Activated CD4-positive, alpha-beta memory T cell treated with anti-CD3 and anti-CD28 coated beads for 36 hours (primary cell): Measurements from ENCODE around the gene TGFB1I1. TPM values are rescaled to one million over a fixed set of nuclear protein-coding genes. Genes with fewer than 3 reads are reported as not detected.
"Not testable (repeated sequence)": the region's sequence is repeated elsewhere in the genome, so short reads cannot be mapped to it uniquely, and the experiment has no call there.

Experiments used
- CTCF ChIA-PET: fragments of 350-600 bp; sonication (Branson Sonifier 250); formaldehyde crosslinking; loops from one replicate; lab custom pipeline; 2021; ENCODE audit warnings: antibody characterized with exemption, inconsistent platforms; lab: Charles Lee
- POLR2A ChIA-PET: fragments of 350-600 bp; sonication (Branson Sonifier 250); formaldehyde crosslinking; loops from one replicate; lab custom pipeline; 2021; ENCODE audit warnings: antibody characterized with exemption; lab: Charles Lee
- DNase-seq: peaks from one replicate; pipeline ENCODE4 v3.0.0-alpha.2; 2020
- H3K27ac Mint-ChIP-seq: one replicate; pipeline ENCODE4 v1.8.0; 2021; ENCODE audit warnings: mixed read lengths
- H3K27me3 Mint-ChIP-seq: one replicate; pipeline ENCODE4 v1.8.0; 2021; ENCODE audit warnings: mixed read lengths
- H3K36me3 Mint-ChIP-seq: one replicate; pipeline ENCODE4 v1.8.0; 2021; ENCODE audit warnings: mixed read lengths
- H3K4me1 Mint-ChIP-seq: one replicate; pipeline ENCODE4 v1.8.0; 2021; ENCODE audit warnings: low read depth, mixed read lengths
- H3K4me3 Mint-ChIP-seq: one replicate; pipeline ENCODE4 v1.8.0; 2021; ENCODE audit warnings: mild to moderate bottlenecking, mixed read lengths
- H3K9me3 Mint-ChIP-seq: one replicate; pipeline ENCODE4 v1.8.0; 2021; ENCODE audit warnings: mixed read lengths
- intact Hi-C: fragments of 100-400 bp; cut with micrococcal nuclease; formaldehyde crosslinking; loops from one replicate; pipeline ENCODE4 v1.15.1; 2023
- total RNA-seq, 2 experiments: library from RNA; stranded (reverse); gene quantifications; one replicate each; pipeline ENCODE4 v1.2.3, GENCODE V29; 2021

Gene TGFB1I1
- total RNA-seq, 2 experiments from 2014 or later = 0.80 to 1.1 TPM

- peak within 1 kb of the TSS; percentile 93 for H3K4me3 Mint-ChIP-seq
- no peaks in the 10 kb centered on the region for H3K27me3 Mint-ChIP-seq
- H3K27ac Mint-ChIP-seq = peak within 1 kb of the TSS; percentile 94
- peak; percentile 92 for DNase-seq
- POLR2A ChIA-PET = interaction anchor here (0.7 to 2.3 kb wide), 8 partner anchors 18 to 369 kb away, joined by 3 to 11 read pairs (median 4); partner anchors contain the start of genes FUS and ZNF267
- CTCF ChIA-PET = interaction anchor here (1.2 to 2.8 kb wide), 3 partner anchors 49 to 361 kb away, joined by 3 to 19 read pairs (median 3); partner anchors contain the start of gene ARMC5
- H3K4me1 Mint-ChIP-seq = peaks cover 44% of the 10 kb centered on the region
- H3K9me3 Mint-ChIP-seq = no peaks in the 10 kb centered on the region
- intact Hi-C loops = loop anchor here (1.0 to 2.0 kb wide), 2 partner anchors 31 to 48 kb away; no protein-coding TSS in a partner anchor
- peaks cover 12% of the 10 kb centered on the region for H3K36me3 Mint-ChIP-seq
Observed at GRCh38 chr16:31507929-31508705, 36.2 kb downstream of the TGFB1I1 start, which contains the start of gene RUSF1. Gene RUSF1 (minus strand): TSS chr16:31508391. CDS start chr16:31508373, 18 bp downstream.

- CTCF ChIA-PET = interaction anchor here (1.2 to 2.8 kb wide), 3 partner anchors 49 to 360 kb away, joined by 3 to 19 read pairs (median 3); partner anchors contain the start of gene ARMC5
- DNase-seq = no peak
- POLR2A ChIA-PET = interaction anchor here (0.7 to 2.3 kb wide), 7 partner anchors 19 to 369 kb away, joined by 3 to 11 read pairs (median 5); partner anchors contain the start of genes FUS and ZNF267
- Mint-ChIP-seq H3K4me3 (peak overlapping the region; percentile 93), H3K27me3 (no peaks in the 10 kb centered on the region), H3K27ac (peak overlapping the region; percentile 94), H3K4me1 (peaks cover 44% of the 10 kb centered on the region), H3K36me3 (peaks cover 12% of the 10 kb centered on the region), H3K9me3 (no peaks in the 10 kb centered on the region)
- intact Hi-C loops = loop anchor here (1.0 to 2.0 kb wide), 2 partner anchors 32 to 48 kb away; no protein-coding TSS in a partner anchor
Observed at GRCh38 chr16:31508706-31509195, 36.8 kb downstream of the TGFB1I1 start.

- H3K4me1 Mint-ChIP-seq = peaks cover 15% of the 10 kb centered on the region
- peaks cover 12% of the 10 kb centered on the region for H3K9me3 Mint-ChIP-seq
- POLR2A ChIA-PET = no interaction called here
- DNase-seq = no peak
- no peak overlapping the region for H3K27ac Mint-ChIP-seq
- CTCF ChIA-PET = no interaction called here
- intact Hi-C loops = no loop called here
- H3K36me3 Mint-ChIP-seq = peaks cover 6% of the 10 kb centered on the region
- no peak overlapping the region for H3K4me3 Mint-ChIP-seq
- H3K27me3 Mint-ChIP-seq = peaks cover 2% of the 10 kb centered on the region
Observed at GRCh38 chr16:31513126-31513525, 41.2 kb downstream of the TGFB1I1 start.

- peaks cover 12% of the 10 kb centered on the region for H3K9me3 Mint-ChIP-seq
- no peak for DNase-seq
- peaks cover under 1% of the 10 kb centered on the region for H3K36me3 Mint-ChIP-seq
- ChIA-PET CTCF (no interaction called here), POLR2A (no interaction called here)
- no peak overlapping the region for H3K27ac Mint-ChIP-seq
- H3K4me1 Mint-ChIP-seq = peaks cover 14% of the 10 kb centered on the region
- H3K27me3 Mint-ChIP-seq = peaks cover 2% of the 10 kb centered on the region
- intact Hi-C loops = no loop called here
- no peak overlapping the region for H3K4me3 Mint-ChIP-seq
Observed at GRCh38 chr16:31513884-31514283, 41.9 kb downstream of the TGFB1I1 start.

GRCh38 chr16:31517800-31518402 lies 45.9 kb downstream of the TGFB1I1 start:
- no peak overlapping the region for H3K4me3 Mint-ChIP-seq
- no peak overlapping the region for H3K27ac Mint-ChIP-seq
- POLR2A ChIA-PET = no interaction called here
- no peaks in the 10 kb centered on the region for H3K36me3 Mint-ChIP-seq
- no peaks in the 10 kb centered on the region for H3K4me1 Mint-ChIP-seq
- no peak for DNase-seq
- H3K27me3 Mint-ChIP-seq = peaks cover 2% of the 10 kb centered on the region
- CTCF ChIA-PET = no interaction called here
- peaks cover 12% of the 10 kb centered on the region for H3K9me3 Mint-ChIP-seq
- intact Hi-C loops = no loop called here

GRCh38 chr16:31519759-31520431 lies 47.9 kb downstream of the TGFB1I1 start:
- ChIA-PET POLR2A (no interaction called here), CTCF (no interaction called here)
- no peaks in the 10 kb centered on the region for H3K4me1 Mint-ChIP-seq
- peaks cover 2% of the 10 kb centered on the region for H3K27me3 Mint-ChIP-seq
- no peak overlapping the region for H3K27ac Mint-ChIP-seq
- H3K9me3 Mint-ChIP-seq = peaks cover 12% of the 10 kb centered on the region
- no peak for DNase-seq
- no peak overlapping the region for H3K4me3 Mint-ChIP-seq
- H3K36me3 Mint-ChIP-seq = no peaks in the 10 kb centered on the region
- intact Hi-C loops = no loop called here

- H3K9me3 Mint-ChIP-seq = peaks cover 12% of the 10 kb centered on the region
- H3K4me3 Mint-ChIP-seq = no peak overlapping the region
- ChIA-PET POLR2A (no interaction called here), CTCF (no interaction called here)
- no peak for DNase-seq
- no peak overlapping the region for H3K27ac Mint-ChIP-seq
- intact Hi-C loops = no loop called here
- H3K27me3 Mint-ChIP-seq = peaks cover 5% of the 10 kb centered on the region
- no peaks in the 10 kb centered on the region for H3K36me3 Mint-ChIP-seq
- no peaks in the 10 kb centered on the region for H3K4me1 Mint-ChIP-seq
Observed at GRCh38 chr16:31521368-31521767, 49.4 kb downstream of the TGFB1I1 start.

GRCh38 chr16:31522071-31522470 lies 50.1 kb downstream of the TGFB1I1 start:
- H3K27ac Mint-ChIP-seq = no peak overlapping the region
- intact Hi-C loops = no loop called here
- peaks cover 8% of the 10 kb centered on the region for H3K9me3 Mint-ChIP-seq
- CTCF ChIA-PET = no interaction called here
- DNase-seq = no peak
- H3K27me3 Mint-ChIP-seq = peaks cover 2% of the 10 kb centered on the region
- H3K36me3 Mint-ChIP-seq = no peaks in the 10 kb centered on the region
- H3K4me1 Mint-ChIP-seq = no peaks in the 10 kb centered on the region
- POLR2A ChIA-PET = no interaction called here
- H3K4me3 Mint-ChIP-seq = no peak overlapping the region

GRCh38 chr16:31523768-31524167 lies 51.8 kb downstream of the TGFB1I1 start:
- H3K36me3 Mint-ChIP-seq, H3K4me3 Mint-ChIP-seq, H3K27ac Mint-ChIP-seq, H3K27me3 Mint-ChIP-seq, intact Hi-C loops, DNase-seq, CTCF ChIA-PET, POLR2A ChIA-PET, H3K9me3 Mint-ChIP-seq: not testable (repeated sequence)
- H3K4me1 Mint-ChIP-seq = peaks cover 12% of the 10 kb centered on the region

- POLR2A ChIA-PET = no interaction called here
- H3K4me3 Mint-ChIP-seq = no peak overlapping the region
- no peaks in the 10 kb centered on the region for H3K36me3 Mint-ChIP-seq
- peaks cover 12% of the 10 kb centered on the region for H3K4me1 Mint-ChIP-seq
- DNase-seq = no peak
- H3K27ac Mint-ChIP-seq = no peak overlapping the region
- peaks cover 13% of the 10 kb centered on the region for H3K27me3 Mint-ChIP-seq
- CTCF ChIA-PET = no interaction called here
- H3K9me3 Mint-ChIP-seq = no peaks in the 10 kb centered on the region
- intact Hi-C loops = no loop called here
Observed at GRCh38 chr16:31525113-31525512, 53.2 kb downstream of the TGFB1I1 start.
